Astrocyte of the spinal cord (primary cell): ENCODE data around the gene CLPSL2.
A peak's percentile ranks its signal among the peaks of the same experiment; 100 is the strongest.
"Not testable (repeated sequence)": the region's sequence is repeated elsewhere in the genome, so short reads cannot be mapped to it uniquely, and the experiment has no call there.

Experiments used
- DNase-seq: peaks from one replicate; pipeline ENCODE4 v3.0.0; 2011; ENCODE audit warnings: low read depth, low spot score
- H3K4me3 ChIP-seq: 2 replicates; pipeline ENCODE4 v1.5.1; 2011; ENCODE audit warnings: low read depth, mild to moderate bottlenecking, low read length, moderate library complexity
- CTCF ChIP-seq: IDR thresholded peaks from 2 replicates; pipeline ENCODE4 v1.5.1; 2012; ENCODE audit warnings: low read depth, mild to moderate bottlenecking, low read length, inconsistent platforms
- in situ Hi-C: cut with HindIII; loops from 2 replicates; pipeline ENCODE4 v1.10.0; 2017; ENCODE audit warnings: low sequenced_read_pairs

CLPSL2 gene

GRCh38 chr6:35730745-35731413, 45.5 kb upstream of the CLPSL2 start:
- no peak for DNase-seq
- H3K4me3 ChIP-seq: peak overlapping the region; percentile 11
- no peak for TF ChIP-seq CTCF
- in situ Hi-C loops: no loop called here

- TF ChIP-seq CTCF: no peak
- in situ Hi-C loops: no loop called here
- DNase-seq: peak; percentile 90
- H3K4me3 ChIP-seq: peak overlapping the region; percentile 45
Measured at GRCh38 chr6:35731414-35731735, 45.0 kb upstream of the CLPSL2 start.

GRCh38 chr6:35731736-35732532, 44.5 kb upstream of the CLPSL2 start:
- in situ Hi-C loops: no loop called here
- peak overlapping the region; percentile 45 for H3K4me3 ChIP-seq
- peak; percentile 98 for DNase-seq
- peak; percentile 6 for TF ChIP-seq CTCF

GRCh38 chr6:35733633-35734032, 42.8 kb upstream of the CLPSL2 start:
- TF ChIP-seq CTCF: no peak
- no peak for DNase-seq
- in situ Hi-C loops: no loop called here
- H3K4me3 ChIP-seq: no peak overlapping the region

GRCh38 chr6:35734319-35734718, 42.1 kb upstream of the CLPSL2 start:
- H3K4me3 ChIP-seq, DNase-seq, in situ Hi-C loops: not testable (repeated sequence)

- in situ Hi-C loops: no loop called here
- DNase-seq: no peak
- no peak for TF ChIP-seq CTCF
- H3K4me3 ChIP-seq: no peak overlapping the region
Measured at GRCh38 chr6:35735452-35735851, 40.9 kb upstream of the CLPSL2 start.

GRCh38 chr6:35736253-35736894, 40.0 kb upstream of the CLPSL2 start:
- DNase-seq: peak; percentile 57
- peak; percentile 96 for TF ChIP-seq CTCF
- no peak overlapping the region for H3K4me3 ChIP-seq
- in situ Hi-C loops: no loop called here
